Measurements from ENCODE around the gene AFF3.

Gene AFF3

GRCh38 chr2:99959261-99960014 lies 183.0 kb downstream of the AFF3 start:
- DNase-seq = no peak
- H3F3A ChIP-seq (ENCODE audit: insufficient read depth, low read length) = no peaks in the 10 kb centered on the region
- H3K36me3 ChIP-seq (replicated peaks; ENCODE audit: insufficient read depth, low read length) = no peaks in the 10 kb centered on the region
- no peak overlapping the region for H3K4me3 ChIP-seq (ENCODE audit: low read length)
- H3K27me3 ChIP-seq (replicated peaks; ENCODE audit: insufficient read depth, low read length) = no peaks in the 10 kb centered on the region
- TF ChIP-seq EZH2 (optimal IDR thresholded peaks at IDR 0.05; ENCODE audit: low read depth, low read length) (no peak), CTCF (IDR thresholded peaks at IDR 0.05; ENCODE audit: low read length) (no peak), EZH2phosphoT487 (IDR thresholded peaks at IDR 0.05; ENCODE audit: low read length) (no peak)
- H3K9me3 ChIP-seq (replicated peaks; ENCODE audit: insufficient read depth, low read length) = no peaks in the 10 kb centered on the region
- H3K9ac ChIP-seq (ENCODE audit: low read length) = no peak overlapping the region
- no peak overlapping the region for H2AFZ ChIP-seq (ENCODE audit: low read length)
- H3K4me1 ChIP-seq (ENCODE audit: low read length) = no peaks in the 10 kb centered on the region
- H3K9me2 ChIP-seq (replicated peaks; ENCODE audit: insufficient read depth, low read length) = no peaks in the 10 kb centered on the region
- no peaks in the 10 kb centered on the region for H4K20me1 ChIP-seq (ENCODE audit: insufficient read depth, low read length)
- no peak overlapping the region for H3K27ac ChIP-seq (ENCODE audit: low read length)
- no peak overlapping the region for H3K4me2 ChIP-seq (ENCODE audit: low read depth, low read length)
- H3K79me2 ChIP-seq (ENCODE audit: low read length) = no peaks in the 10 kb centered on the region

GRCh38 chr2:99957332-99958133 lies 184.9 kb downstream of the AFF3 start:
- no peak for DNase-seq
- no peaks in the 10 kb centered on the region for H3K4me1 ChIP-seq (ENCODE audit: low read length)
- H2AFZ ChIP-seq (ENCODE audit: low read length) = no peak overlapping the region
- no peaks in the 10 kb centered on the region for H3K79me2 ChIP-seq (ENCODE audit: low read length)
- no peak overlapping the region for H3K27ac ChIP-seq (ENCODE audit: low read length)
- H3K9me2 ChIP-seq (replicated peaks; ENCODE audit: insufficient read depth, low read length) = no peaks in the 10 kb centered on the region
- H3K36me3 ChIP-seq (replicated peaks; ENCODE audit: insufficient read depth, low read length) = no peaks in the 10 kb centered on the region
- H3F3A ChIP-seq (ENCODE audit: insufficient read depth, low read length) = no peaks in the 10 kb centered on the region
- no peaks in the 10 kb centered on the region for H4K20me1 ChIP-seq (ENCODE audit: insufficient read depth, low read length)
- TF ChIP-seq EZH2phosphoT487 (IDR thresholded peaks at IDR 0.05; ENCODE audit: low read length) = no peak
- no peak for TF ChIP-seq EZH2 (optimal IDR thresholded peaks at IDR 0.05; ENCODE audit: low read depth, low read length)
- no peak for TF ChIP-seq CTCF (IDR thresholded peaks at IDR 0.05; ENCODE audit: low read length)
- H3K4me2 ChIP-seq (ENCODE audit: low read depth, low read length) = no peak overlapping the region
- H3K9me3 ChIP-seq (replicated peaks; ENCODE audit: insufficient read depth, low read length) = no peaks in the 10 kb centered on the region
- no peak overlapping the region for H3K4me3 ChIP-seq (ENCODE audit: low read length)
- no peak overlapping the region for H3K9ac ChIP-seq (ENCODE audit: low read length)
- no peaks in the 10 kb centered on the region for H3K27me3 ChIP-seq (replicated peaks; ENCODE audit: insufficient read depth, low read length)

- no peak overlapping the region for H2AFZ ChIP-seq (ENCODE audit: low read length)
- H3K4me2 ChIP-seq (ENCODE audit: low read depth, low read length) = no peak overlapping the region
Observed at GRCh38 chr2:99956232-99957030, 186.0 kb downstream of the AFF3 start.

More at GRCh38 chr2:99956232-99957030, 186.0 kb downstream of the AFF3 start:
- Histone ChIP-seq H3K9me3 (replicated peaks; ENCODE audit: insufficient read depth, low read length) (no peaks in the 10 kb centered on the region), H3K9ac (ENCODE audit: low read length) (no peak overlapping the region), H3K36me3 (replicated peaks; ENCODE audit: insufficient read depth, low read length) (no peaks in the 10 kb centered on the region), H3F3A (ENCODE audit: insufficient read depth, low read length) (no peaks in the 10 kb centered on the region), H3K4me1 (ENCODE audit: low read length) (no peaks in the 10 kb centered on the region), H3K9me2 (replicated peaks; ENCODE audit: insufficient read depth, low read length) (no peaks in the 10 kb centered on the region), H3K27me3 (replicated peaks; ENCODE audit: insufficient read depth, low read length) (no peaks in the 10 kb centered on the region), H3K27ac (ENCODE audit: low read length) (no peak overlapping the region), H3K4me3 (ENCODE audit: low read length) (no peak overlapping the region), H4K20me1 (ENCODE audit: insufficient read depth, low read length) (no peaks in the 10 kb centered on the region), H3K79me2 (ENCODE audit: low read length) (no peaks in the 10 kb centered on the region)
- no peak for DNase-seq
- no peak for TF ChIP-seq EZH2 (optimal IDR thresholded peaks at IDR 0.05; ENCODE audit: low read depth, low read length)
- TF ChIP-seq EZH2phosphoT487 (IDR thresholded peaks at IDR 0.05; ENCODE audit: low read length) = no peak
- TF ChIP-seq CTCF (IDR thresholded peaks at IDR 0.05; ENCODE audit: low read length) = no peak
